Measurements from ENCODE around the gene PLAC1. TPM values are rescaled to one million over a fixed set of nuclear protein-coding genes. Genes with fewer than 3 reads are reported as not detected.

PLAC1 gene
- total and polyA plus RNA-seq, 2 experiments from 2014 or later: 0.50 to 0.83 TPM

- H3K4me1 Mint-ChIP-seq: no peaks in the 10 kb centered on the region
- H3K27me3 ChIP-seq (ENCODE audit: insufficient read depth): no peaks in the 10 kb centered on the region
- no peaks in the 10 kb centered on the region for H3K36me3 ChIP-seq (ENCODE audit: insufficient read depth)
- H3K9me3 Mint-ChIP-seq: no peaks in the 10 kb centered on the region
- DNase-seq (ENCODE audit: low spot score): no peak
- no peak for TF ChIP-seq CTCF (conservative IDR thresholded peaks at IDR 0.05; ENCODE audit: low read depth in 2 of 2)
- no peak for TF ChIP-seq ZNF114 (CRISPR knock-in tag; IDR thresholded peaks at IDR 0.05)
- no peak for TF ChIP-seq POLR2AphosphoS5 (IDR thresholded peaks at IDR 0.05; ENCODE audit: low read depth)
- no peak for TF ChIP-seq ETS1 (IDR thresholded peaks at IDR 0.05)
- H3K27ac ChIP-seq (ENCODE audit: low read depth): no peak overlapping the region
- H3K27me3 Mint-ChIP-seq (ENCODE audit: insufficient read depth, low read depth, poor library complexity): no peaks in the 10 kb centered on the region
- H3K4me3 ChIP-seq: no peak overlapping the region
- no peak overlapping the region for H2AFZ ChIP-seq
- no peaks in the 10 kb centered on the region for H3K79me2 ChIP-seq (replicated peaks; ENCODE audit: insufficient read depth)
- no peaks in the 10 kb centered on the region for H3K36me3 Mint-ChIP-seq (ENCODE audit: low read depth)
- H3K4me2 ChIP-seq: no peak overlapping the region
- H3K4me1 ChIP-seq (ENCODE audit: insufficient read depth): no peaks in the 10 kb centered on the region
- H3K27ac Mint-ChIP-seq: no peak overlapping the region
- no peak for ATAC-seq
- no peak overlapping the region for H3K4me3 Mint-ChIP-seq
- no peaks in the 10 kb centered on the region for H3F3A ChIP-seq (replicated peaks; ENCODE audit: low read depth)
- H4K20me1 ChIP-seq (replicated peaks; ENCODE audit: insufficient read depth): no peaks in the 10 kb centered on the region
- no peaks in the 10 kb centered on the region for H3K9me2 ChIP-seq (ENCODE audit: insufficient read depth)
Measured at GRCh38 chrX:134641346-134641745, 16.9 kb downstream of the PLAC1 start.

GRCh38 chrX:134640914-134641313, 17.4 kb downstream of the PLAC1 start:
- Mint-ChIP-seq H3K9me3 (no peaks in the 10 kb centered on the region), H3K27ac (no peak overlapping the region), H3K4me1 (no peaks in the 10 kb centered on the region), H3K36me3 (ENCODE audit: low read depth) (no peaks in the 10 kb centered on the region), H3K4me3 (no peak overlapping the region), H3K27me3 (ENCODE audit: insufficient read depth, low read depth, poor library complexity) (no peaks in the 10 kb centered on the region)
- Histone ChIP-seq H3K79me2 (replicated peaks; ENCODE audit: insufficient read depth) (no peaks in the 10 kb centered on the region), H3F3A (replicated peaks; ENCODE audit: low read depth) (no peaks in the 10 kb centered on the region), H2AFZ (no peak overlapping the region), H3K4me3 (no peak overlapping the region), H3K9me2 (ENCODE audit: insufficient read depth) (no peaks in the 10 kb centered on the region), H3K27ac (ENCODE audit: low read depth) (no peak overlapping the region), H3K36me3 (ENCODE audit: insufficient read depth) (no peaks in the 10 kb centered on the region), H3K4me2 (no peak overlapping the region), H4K20me1 (replicated peaks; ENCODE audit: insufficient read depth) (no peaks in the 10 kb centered on the region), H3K27me3 (ENCODE audit: insufficient read depth) (no peaks in the 10 kb centered on the region), H3K4me1 (ENCODE audit: insufficient read depth) (no peaks in the 10 kb centered on the region)
- ATAC-seq (no peak), DNase-seq (ENCODE audit: low spot score) (no peak)
- no peak for TF ChIP-seq ZNF331 (CRISPR knock-in tag; IDR thresholded peaks at IDR 0.05; ENCODE audit: low read depth)
- TF ChIP-seq EZH2phosphoT487 (IDR thresholded peaks at IDR 0.05; ENCODE audit: unreplicated experiment): no peak
- TF ChIP-seq ZNF462 (CRISPR knock-in tag; IDR thresholded peaks at IDR 0.05): no peak
- TF ChIP-seq STAT1 (IDR thresholded peaks at IDR 0.05; ENCODE audit: unreplicated experiment): no peak
- TF ChIP-seq CREB1 (CRISPR knock-in tag; IDR thresholded peaks at IDR 0.05; ENCODE audit: low read depth): no peak
- no peak for TF ChIP-seq REST (IDR thresholded peaks at IDR 0.05; ENCODE audit: unreplicated experiment)
- no peak for TF ChIP-seq JUNB (IDR thresholded peaks at IDR 0.05; ENCODE audit: unreplicated experiment)
